HepG2 (cell line): ENCODE data around the gene MMAA. TPM values are rescaled to one million over a fixed set of nuclear protein-coding genes. Genes with fewer than 3 reads are reported as not detected.

Experiments
- BRD4 ChIP-seq: sonication (generic); formaldehyde crosslinking; IDR thresholded peaks from 2 replicates; pipeline ENCODE4 v1.4.0; 2020; ENCODE audit warnings: missing genetic modification reagents
- GABPA ChIP-seq, 2 experiments: IDR thresholded peaks; 2 replicates each; pipeline ENCODE4 v1.6.1; 2011 to 2016; ENCODE audit warnings: low read depth in 2 of 2, low read length in 1 of 2, missing biosample characterization in 1 of 2, missing genetic modification characterization in 1 of 2
- KDM1A ChIP-seq: IDR thresholded peaks from 2 replicates; pipeline ENCODE4 v1.6.1; 2016; ENCODE audit warnings: missing compliant biosample characterization
- KLF12 ChIP-seq: sonication (generic); formaldehyde crosslinking; IDR thresholded peaks from 2 replicates; pipeline ENCODE4 v1.4.0; 2020; ENCODE audit warnings: missing genetic modification reagents, borderline replicate concordance
- NR2C2 ChIP-seq: sonication (generic); formaldehyde crosslinking; IDR thresholded peaks from 2 replicates; pipeline ENCODE4 v1.4.0; 2020; ENCODE audit warnings: missing genetic modification reagents, mild to moderate bottlenecking, moderate library complexity, borderline replicate concordance
- NR3C1 ChIP-seq: sonication (generic); formaldehyde crosslinking; IDR thresholded peaks from 2 replicates; pipeline ENCODE4 v1.4.0; 2020; ENCODE audit warnings: missing genetic modification reagents
- POLR2AphosphoS2 ChIP-seq: IDR thresholded peaks from 2 replicates; pipeline ENCODE4 v1.6.1; 2011; ENCODE audit warnings: low read depth, low read length, improper control_type of control experiment
- SP140L ChIP-seq: sonication (generic); formaldehyde crosslinking; IDR thresholded peaks from 2 replicates; pipeline ENCODE4 v1.4.0; 2020; ENCODE audit warnings: missing genetic modification reagents, borderline replicate concordance
- SP4 ChIP-seq: sonication (generic); formaldehyde crosslinking; IDR thresholded peaks from 2 replicates; pipeline ENCODE4 v1.8.1; 2023; ENCODE audit warnings: mild to moderate bottlenecking, missing genetic modification reagents
- TGIF2 ChIP-seq: IDR thresholded peaks from 2 replicates; pipeline ENCODE4 v1.6.1; 2016; ENCODE audit warnings: control low read depth, missing compliant biosample characterization
- TOE1 ChIP-seq: sonication (generic); formaldehyde crosslinking; IDR thresholded peaks from 2 replicates; pipeline ENCODE4 v1.4.0; 2020; ENCODE audit warnings: mild to moderate bottlenecking, missing genetic modification reagents
- ZNF30 ChIP-seq: sonication (generic); formaldehyde crosslinking; IDR thresholded peaks from 2 replicates; pipeline ENCODE4 v1.5.0; 2020; ENCODE audit warnings: mild to moderate bottlenecking, missing genetic modification reagents
- ZNF547 ChIP-seq: sonication (generic); formaldehyde crosslinking; IDR thresholded peaks from 2 replicates; pipeline ENCODE4 v1.5.1; 2020; ENCODE audit warnings: mild to moderate bottlenecking, missing genetic modification reagents
- ZNF672 ChIP-seq: sonication (generic); formaldehyde crosslinking; IDR thresholded peaks from 2 replicates; pipeline ENCODE4 v1.8.1; 2022; ENCODE audit warnings: missing genetic modification reagents
- ZZZ3 ChIP-seq: sonication (generic); formaldehyde crosslinking; IDR thresholded peaks from 2 replicates; pipeline ENCODE4 v1.4.0; 2020; ENCODE audit warnings: missing genetic modification reagents, mild to moderate bottlenecking, borderline replicate concordance
- polyA plus RNA-seq, 8 experiments: library from polyadenylated mRNA; depleted of rRNA in 3 of 8; stranded (reverse) in 7 of 8; unstranded in 1 of 8; fragments of >200 nt; fragmentation: Illumina TruSeq in 4 of 8; extraction: Trizol in 4 of 8; gene quantifications; 2 replicates each; pipeline versions ENCODE4 v1.2.1 to v1.2.3, GENCODE V29; 2011 to 2016; ENCODE audit warnings: low read depth in 4 of 8, missing spikeins in 1 of 8, mixed read lengths in 1 of 8; ENCODE audit not compliant: insufficient read depth in 1 of 8
- total RNA-seq, 5 experiments: library from RNA; depleted of rRNA; stranded (reverse); fragments of >200 nt; fragmentation: Illumina TruSeq; extraction: Trizol; gene quantifications; 2 replicates each; pipeline ENCODE4 v1.2.3, GENCODE V29; 2016; ENCODE audit warnings: low read depth in 1 of 5
- TF ChIP-seq, protein P1 (sequence below): sonication (generic); formaldehyde crosslinking; IDR thresholded peaks from 2 replicates; pipeline ENCODE4 v1.9.0; 2021; ENCODE audit warnings: missing genetic modification reagents, mild to moderate bottlenecking, borderline replicate concordance
- TF ChIP-seq, protein P2 (sequence below): IDR thresholded peaks from 2 replicates; pipeline ENCODE4 v1.6.1; 2012; ENCODE audit warnings: inconsistent platforms
- TF ChIP-seq, protein P3 (sequence below): sonication (generic); formaldehyde crosslinking; IDR thresholded peaks from 2 replicates; pipeline ENCODE4 v1.5.0; 2020; ENCODE audit warnings: mild to moderate bottlenecking, missing genetic modification reagents
- TF ChIP-seq, protein P4 (sequence below): sonication (generic); formaldehyde crosslinking; IDR thresholded peaks from 2 replicates; pipeline ENCODE4 v1.5.0; 2020; ENCODE audit warnings: mild to moderate bottlenecking, missing genetic modification reagents
- TF ChIP-seq, protein P5 (sequence below): sonication (generic); formaldehyde crosslinking; IDR thresholded peaks from 2 replicates; pipeline ENCODE4 v1.4.0; 2020; ENCODE audit warnings: mild to moderate bottlenecking, missing genetic modification reagents

The MMAA gene
- total and polyA plus RNA-seq, 2 of the 13 experiments (the other 11 are each of a cell fraction or from before 2014, with no cell fraction given) = 1.3 to 2.8 TPM

DNA sequence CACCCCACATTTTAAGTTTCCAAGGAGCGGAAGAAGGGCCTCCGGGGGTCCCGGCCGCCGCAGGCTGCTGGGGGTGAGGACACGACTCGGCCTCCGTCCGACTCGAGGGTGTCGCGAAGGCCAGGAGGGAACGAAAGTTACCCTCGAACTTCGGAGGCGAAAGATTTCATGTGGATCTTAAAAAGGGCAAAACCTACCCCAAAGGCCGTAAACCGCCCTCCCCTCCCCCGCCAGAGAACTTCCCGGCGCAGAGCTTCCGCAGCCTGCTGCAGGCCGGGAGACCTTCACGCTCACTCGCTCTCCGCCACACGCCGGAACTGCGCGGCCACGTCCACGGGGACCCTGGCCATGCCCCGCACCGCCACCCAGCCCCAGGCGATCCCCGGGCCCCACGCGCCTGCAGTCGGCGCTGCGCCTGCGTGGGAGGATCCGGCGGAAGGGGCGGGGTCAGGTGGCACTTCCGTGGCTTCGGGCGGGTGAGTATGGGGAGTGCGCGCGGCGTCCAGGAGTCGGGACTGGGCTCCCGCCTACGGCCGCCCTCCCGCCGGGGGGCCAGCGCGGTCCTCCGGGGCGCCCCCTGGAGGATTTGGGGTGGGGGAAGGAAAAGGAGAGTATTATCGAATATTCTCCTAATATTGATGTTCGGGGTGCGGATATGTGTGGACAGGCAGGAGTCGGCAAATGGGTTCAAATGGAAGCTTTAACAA is at the start of gene MMAA (continued):
- no peak for TF ChIP-seq TOE1 (CRISPR knock-in tag)
- peak; percentile 91 for TF ChIP-seq ZNF547
- TF ChIP-seq KLF12 = no peak; the same call in 1 of the 2 replicates
- no peak for TF ChIP-seq NR3C1
- 0 out of 2 replicates have a peak, but pooled peaks have one; percentile 48 for TF ChIP-seq NR2C2
- TF ChIP-seq, protein P1, sequence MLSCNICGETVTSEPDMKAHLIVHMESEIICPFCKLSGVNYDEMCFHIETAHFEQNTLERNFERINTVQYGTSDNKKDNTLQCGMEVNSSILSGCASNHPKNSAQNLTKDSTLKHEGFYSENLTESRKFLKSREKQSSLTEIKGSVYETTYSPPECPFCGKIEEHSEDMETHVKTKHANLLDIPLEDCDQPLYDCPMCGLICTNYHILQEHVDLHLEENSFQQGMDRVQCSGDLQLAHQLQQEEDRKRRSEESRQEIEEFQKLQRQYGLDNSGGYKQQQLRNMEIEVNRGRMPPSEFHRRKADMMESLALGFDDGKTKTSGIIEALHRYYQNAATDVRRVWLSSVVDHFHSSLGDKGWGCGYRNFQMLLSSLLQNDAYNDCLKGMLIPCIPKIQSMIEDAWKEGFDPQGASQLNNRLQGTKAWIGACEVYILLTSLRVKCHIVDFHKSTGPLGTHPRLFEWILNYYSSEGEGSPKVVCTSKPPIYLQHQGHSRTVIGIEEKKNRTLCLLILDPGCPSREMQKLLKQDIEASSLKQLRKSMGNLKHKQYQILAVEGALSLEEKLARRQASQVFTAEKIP (CRISPR knock-in tag) = no peak
- TF ChIP-seq, protein P2, sequence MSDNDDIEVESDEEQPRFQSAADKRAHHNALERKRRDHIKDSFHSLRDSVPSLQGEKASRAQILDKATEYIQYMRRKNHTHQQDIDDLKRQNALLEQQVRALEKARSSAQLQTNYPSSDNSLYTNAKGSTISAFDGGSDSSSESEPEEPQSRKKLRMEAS = peak; percentile 95
- TF ChIP-seq ZNF30 (CRISPR knock-in tag) = 0 out of 2 replicates have a peak, but pooled peaks have one; percentile 38
- TF ChIP-seq, protein P3, sequence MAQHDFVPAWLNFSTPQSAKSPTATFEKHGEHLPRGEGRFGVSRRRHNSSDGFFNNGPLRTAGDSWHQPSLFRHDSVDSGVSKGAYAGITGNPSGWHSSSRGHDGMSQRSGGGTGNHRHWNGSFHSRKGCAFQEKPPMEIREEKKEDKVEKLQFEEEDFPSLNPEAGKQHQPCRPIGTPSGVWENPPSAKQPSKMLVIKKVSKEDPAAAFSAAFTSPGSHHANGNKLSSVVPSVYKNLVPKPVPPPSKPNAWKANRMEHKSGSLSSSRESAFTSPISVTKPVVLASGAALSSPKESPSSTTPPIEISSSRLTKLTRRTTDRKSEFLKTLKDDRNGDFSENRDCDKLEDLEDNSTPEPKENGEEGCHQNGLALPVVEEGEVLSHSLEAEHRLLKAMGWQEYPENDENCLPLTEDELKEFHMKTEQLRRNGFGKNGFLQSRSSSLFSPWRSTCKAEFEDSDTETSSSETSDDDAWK = no peak
- TF ChIP-seq, protein P4, sequence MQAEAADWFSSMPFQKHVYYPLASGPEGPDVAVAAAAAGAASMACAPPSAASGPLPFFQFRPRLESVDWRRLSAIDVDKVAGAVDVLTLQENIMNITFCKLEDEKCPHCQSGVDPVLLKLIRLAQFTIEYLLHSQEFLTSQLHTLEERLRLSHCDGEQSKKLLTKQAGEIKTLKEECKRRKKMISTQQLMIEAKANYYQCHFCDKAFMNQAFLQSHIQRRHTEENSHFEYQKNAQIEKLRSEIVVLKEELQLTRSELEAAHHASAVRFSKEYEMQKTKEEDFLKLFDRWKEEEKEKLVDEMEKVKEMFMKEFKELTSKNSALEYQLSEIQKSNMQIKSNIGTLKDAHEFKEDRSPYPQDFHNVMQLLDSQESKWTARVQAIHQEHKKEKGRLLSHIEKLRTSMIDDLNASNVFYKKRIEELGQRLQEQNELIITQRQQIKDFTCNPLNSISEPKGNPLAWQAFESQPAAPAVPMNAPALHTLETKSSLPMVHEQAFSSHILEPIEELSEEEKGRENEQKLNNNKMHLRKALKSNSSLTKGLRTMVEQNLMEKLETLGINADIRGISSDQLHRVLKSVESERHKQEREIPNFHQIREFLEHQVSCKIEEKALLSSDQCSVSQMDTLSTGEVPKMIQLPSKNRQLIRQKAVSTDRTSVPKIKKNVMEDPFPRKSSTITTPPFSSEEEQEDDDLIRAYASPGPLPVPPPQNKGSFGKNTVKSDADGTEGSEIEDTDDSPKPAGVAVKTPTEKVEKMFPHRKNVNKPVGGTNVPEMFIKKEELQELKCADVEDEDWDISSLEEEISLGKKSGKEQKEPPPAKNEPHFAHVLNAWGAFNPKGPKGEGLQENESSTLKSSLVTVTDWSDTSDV (CRISPR knock-in tag) = peak; percentile 91; the same call in 1 of the 2 replicates
- peak; percentile 91 for TF ChIP-seq GABPA (IDR thresholded peaks at IDR 0.05; ENCODE audit: low read depth, low read length)
- TF ChIP-seq GABPA (CRISPR knock-in tag; IDR thresholded peaks at IDR 0.05; ENCODE audit: low read depth) = peak; percentile 88
- TF ChIP-seq TGIF2 (CRISPR knock-in tag) = peak; percentile 91
- TF ChIP-seq, protein P5, sequence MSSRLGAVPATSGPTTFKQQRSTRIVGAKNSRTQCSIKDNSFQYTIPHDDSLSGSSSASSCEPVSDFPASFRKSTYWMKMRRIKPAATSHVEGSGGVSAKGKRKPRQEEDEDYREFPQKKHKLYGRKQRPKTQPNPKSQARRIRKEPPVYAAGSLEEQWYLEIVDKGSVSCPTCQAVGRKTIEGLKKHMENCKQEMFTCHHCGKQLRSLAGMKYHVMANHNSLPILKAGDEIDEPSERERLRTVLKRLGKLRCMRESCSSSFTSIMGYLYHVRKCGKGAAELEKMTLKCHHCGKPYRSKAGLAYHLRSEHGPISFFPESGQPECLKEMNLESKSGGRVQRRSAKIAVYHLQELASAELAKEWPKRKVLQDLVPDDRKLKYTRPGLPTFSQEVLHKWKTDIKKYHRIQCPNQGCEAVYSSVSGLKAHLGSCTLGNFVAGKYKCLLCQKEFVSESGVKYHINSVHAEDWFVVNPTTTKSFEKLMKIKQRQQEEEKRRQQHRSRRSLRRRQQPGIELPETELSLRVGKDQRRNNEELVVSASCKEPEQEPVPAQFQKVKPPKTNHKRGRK (CRISPR knock-in tag) = no peak
- TF ChIP-seq KDM1A = 0 out of 2 replicates have a peak, but pooled peaks have one; percentile 34
- TF ChIP-seq SP140L (CRISPR knock-in tag) = peak; percentile 80; the same call in 1 of the 2 replicates
- TF ChIP-seq BRD4 (CRISPR knock-in tag) = 0 out of 2 replicates have a peak, but pooled peaks have one; percentile 68
- TF ChIP-seq ZZZ3 (CRISPR knock-in tag) = no peak; the same call in 1 of the 2 replicates
- peak; percentile 88 for TF ChIP-seq SP4 (CRISPR knock-in tag)
- TF ChIP-seq ZNF672 (CRISPR knock-in tag) = no peak
- no peak for TF ChIP-seq POLR2AphosphoS2
